Middle frontal gyrus (tissue), 1 donor: Measurements from ENCODE around the gene RWDD3.

ENCODE experiments used
- DNase-seq: peaks from one replicate; pipeline ENCODE4 v3.0.0-alpha.2; 2015; ENCODE audit warnings: low spot score; ENCODE audit errors: extremely low spot score

The RWDD3 gene

DNA sequence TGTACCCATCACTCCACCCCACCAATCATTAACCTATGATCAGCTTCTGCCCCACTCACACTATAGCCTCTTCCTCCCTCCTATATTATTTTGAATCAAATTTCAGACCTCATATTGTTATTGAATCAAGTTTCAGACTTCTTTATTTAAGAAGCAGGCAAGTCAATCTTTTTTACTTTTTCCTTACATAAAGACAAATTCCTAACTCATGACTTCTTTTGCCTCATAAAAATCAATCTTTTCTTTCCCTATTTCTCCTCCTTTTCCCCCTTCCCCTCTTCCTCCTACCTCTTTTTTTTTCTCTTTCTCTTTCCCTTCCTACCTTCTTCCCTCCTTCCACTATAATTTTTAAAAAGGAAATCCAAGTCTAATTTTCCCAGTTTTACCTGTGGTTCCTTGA lies 4.3 kb upstream of the RWDD3 start:
- DNase-seq, result no peak

DNA sequence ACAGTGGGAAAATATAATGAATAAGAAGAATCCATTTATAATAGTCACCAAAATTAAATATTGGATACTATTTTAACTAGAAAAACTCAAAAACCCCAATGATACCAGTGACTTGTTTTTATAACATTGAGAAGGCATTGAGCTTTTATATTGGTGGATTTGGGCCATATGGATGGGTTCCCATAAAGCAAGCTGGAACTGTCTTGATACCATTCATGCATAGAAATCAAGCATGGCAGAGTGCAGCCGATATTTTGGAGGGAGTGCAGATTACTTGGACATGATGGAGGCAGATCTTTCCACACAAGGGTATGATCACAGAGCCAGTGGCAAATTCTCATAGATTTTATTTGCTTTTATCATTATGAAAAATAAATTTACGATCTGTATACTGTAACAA lies 3.8 kb upstream of the RWDD3 start:
- no peak for DNase-seq

DNA sequence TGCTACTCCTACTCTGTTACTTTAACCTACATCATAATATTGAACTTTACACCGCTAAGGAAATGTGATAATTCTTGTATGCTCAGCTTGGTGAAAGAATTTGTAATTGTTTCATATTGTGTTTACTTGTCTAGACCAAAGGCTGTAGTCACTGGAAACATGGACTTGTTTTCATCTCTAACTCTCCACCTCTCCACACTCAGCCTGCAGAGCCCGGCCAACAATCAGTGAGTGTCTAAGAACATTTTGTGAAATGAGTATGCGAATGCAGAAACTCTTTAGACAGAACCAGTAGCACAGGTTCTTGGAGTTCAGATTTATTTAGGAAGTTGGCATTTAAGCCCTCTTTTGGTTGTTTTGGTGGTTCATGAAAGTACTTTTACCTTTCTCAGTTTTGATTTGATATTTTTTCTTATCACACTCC lies 3.2 kb upstream of the RWDD3 start:
- no peak for DNase-seq

DNA sequence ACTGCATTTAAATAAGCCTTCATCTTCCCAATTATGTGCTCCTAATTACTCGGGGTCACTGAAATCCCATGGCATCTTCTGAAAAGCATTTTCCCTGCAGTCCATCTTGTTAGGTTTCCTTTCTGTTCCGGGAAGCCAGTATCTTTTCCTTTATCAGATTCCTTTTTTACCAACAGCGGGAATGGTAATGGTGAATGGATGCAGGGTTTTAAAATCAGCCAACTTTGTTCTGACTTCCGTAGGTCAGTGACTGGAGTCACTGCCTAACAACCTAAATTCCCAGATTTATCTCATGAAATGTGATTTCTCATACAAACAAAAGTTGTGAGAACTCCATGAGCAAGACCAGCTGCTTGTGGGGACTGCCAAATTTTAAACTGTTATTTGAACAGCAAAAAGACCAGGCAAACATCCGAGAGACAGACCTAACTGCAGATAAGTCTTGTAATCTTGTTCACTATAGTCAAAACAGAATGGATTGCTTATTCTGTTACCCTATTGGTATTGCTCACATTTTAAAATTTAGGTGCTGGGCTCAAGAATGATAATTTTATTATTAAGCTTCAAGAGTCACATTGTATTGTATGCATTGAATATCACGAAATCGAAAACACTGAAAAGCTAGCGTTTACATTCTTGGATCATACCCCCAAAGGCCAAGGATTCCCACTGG lies 1.2 kb upstream of the RWDD3 start:
- no peak for DNase-seq

DNA sequence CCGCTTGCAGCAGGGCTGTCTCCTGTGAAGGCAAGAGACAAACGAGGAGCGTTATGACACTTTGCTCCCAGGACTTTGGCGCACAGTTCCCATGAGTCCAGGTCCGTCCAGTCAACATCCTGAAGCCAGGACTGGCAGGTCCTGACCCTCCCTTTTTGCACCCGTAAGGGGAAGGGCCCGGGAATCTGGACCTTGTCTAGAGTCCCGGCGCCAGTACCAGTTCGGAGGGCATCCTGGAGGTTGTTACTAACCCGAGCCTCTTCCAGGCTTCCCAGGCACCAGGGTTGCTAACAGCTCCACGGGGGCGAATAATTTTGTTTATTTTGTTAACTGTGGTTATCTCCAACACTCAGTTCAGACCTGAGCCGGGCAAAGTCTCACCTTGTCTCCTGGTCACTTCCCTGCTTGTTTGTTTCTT lies 682 bp upstream of the RWDD3 start:
- no peak for DNase-seq

DNA sequence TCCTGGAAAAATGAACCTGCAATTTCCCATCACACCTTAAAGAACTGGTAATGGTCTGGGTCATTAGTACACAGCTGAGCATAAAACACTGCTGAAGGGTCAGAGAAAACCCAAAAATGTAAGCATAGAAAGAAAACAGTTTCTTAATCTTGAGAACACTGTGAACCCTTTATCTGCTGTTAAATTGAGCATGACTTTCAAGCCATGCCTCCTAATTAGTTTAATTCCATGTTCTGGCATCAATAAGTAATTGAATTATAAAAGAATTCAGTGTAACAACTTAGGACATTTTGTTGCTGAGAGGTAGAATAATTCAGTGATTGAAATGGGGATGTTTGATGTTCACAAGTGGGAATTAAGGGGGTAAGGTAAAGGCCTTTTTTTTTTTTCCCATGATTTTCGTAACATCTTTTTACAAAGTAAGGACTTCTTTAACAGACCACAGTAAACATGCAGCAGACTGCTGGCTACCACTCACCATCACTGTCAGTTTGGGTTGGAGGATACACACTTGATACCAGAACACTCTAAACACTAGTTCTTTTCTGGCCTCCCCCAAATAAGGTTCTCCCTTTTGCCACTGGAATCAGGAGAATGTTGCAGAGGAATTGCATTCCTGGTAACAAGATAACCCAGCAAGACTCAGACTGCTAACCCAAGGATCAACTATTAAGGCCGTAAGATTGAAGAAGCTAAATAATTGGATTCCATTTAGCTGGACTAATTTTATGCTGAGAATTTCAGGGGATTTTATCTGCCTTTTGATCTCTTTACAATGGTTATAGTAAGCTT lies 3.0 kb downstream of the RWDD3 start:
- DNase-seq, result no peak

DNA sequence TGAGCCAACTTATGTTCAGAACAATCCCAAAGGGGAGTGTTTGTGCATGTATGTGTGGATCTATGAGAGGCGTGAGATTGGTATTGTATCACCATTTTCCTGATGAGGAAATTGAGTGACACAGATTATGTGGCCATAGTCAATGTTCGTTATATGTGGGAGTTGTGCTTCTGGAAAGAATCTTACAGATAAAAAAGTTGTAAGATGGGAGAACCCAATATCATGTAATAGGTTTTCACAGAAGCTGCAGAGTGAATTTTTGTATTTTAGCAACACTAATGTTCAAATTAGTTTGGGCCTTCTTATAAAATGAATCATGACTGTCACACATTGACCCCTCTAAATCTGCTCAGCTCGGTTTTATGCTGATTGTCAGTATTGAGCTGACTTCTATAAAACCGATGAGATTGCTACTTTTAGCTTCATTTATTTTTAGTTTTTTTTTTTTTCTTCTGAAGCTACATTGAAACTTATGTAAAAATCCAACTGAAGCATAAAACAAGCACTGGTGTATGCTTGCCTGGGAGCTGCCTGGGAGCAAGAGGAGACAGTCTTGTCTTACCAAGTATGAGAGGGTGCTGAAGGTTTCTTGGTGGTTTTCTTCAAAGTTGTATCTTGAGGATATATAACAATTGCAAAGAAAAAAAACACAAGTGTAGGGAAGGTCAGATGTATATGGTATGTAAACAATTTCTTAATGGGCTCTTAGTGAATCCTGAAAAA lies 4.1 kb downstream of the RWDD3 start:
- DNase-seq, result no peak

DNA sequence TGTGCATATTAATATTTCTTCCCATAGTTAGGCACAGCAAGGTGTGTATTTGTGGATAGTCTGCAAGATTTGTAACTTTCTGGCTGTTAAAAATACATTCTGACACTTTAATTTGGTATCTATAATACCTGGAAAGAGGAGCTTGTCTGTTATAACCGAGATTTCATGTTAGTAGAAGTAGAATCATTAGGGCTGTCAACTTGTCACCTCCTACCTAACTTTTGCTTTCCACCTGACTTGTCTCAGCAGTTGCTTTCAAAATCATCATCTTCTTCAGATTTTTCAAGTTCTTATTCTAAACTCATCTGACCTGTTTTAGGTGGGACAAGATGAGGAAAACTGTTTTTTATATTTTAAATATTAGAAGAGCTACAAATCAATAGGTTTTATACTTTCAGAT lies 11.0 kb downstream of the RWDD3 start:
- DNase-seq, result no peak

DNA sequence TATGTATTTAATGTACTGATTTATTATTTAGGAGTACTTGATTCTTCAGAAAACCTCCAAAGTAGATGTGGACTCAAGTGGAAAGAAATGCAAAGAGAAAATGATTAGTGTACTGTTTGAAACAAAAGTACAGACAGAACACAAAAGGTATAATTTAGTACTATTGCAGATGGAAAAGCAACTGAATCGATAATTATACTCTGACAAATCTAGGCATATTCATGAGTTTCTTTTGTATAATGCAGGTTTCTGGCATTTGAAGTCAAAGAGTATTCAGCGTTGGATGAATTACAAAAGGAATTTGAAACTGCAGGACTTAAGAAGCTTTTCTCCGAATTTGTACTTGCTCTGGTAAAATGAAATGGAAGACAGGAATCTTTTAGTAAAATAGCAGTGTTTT lies 12.5 kb downstream of the RWDD3 start:
- no peak for DNase-seq

DNA sequence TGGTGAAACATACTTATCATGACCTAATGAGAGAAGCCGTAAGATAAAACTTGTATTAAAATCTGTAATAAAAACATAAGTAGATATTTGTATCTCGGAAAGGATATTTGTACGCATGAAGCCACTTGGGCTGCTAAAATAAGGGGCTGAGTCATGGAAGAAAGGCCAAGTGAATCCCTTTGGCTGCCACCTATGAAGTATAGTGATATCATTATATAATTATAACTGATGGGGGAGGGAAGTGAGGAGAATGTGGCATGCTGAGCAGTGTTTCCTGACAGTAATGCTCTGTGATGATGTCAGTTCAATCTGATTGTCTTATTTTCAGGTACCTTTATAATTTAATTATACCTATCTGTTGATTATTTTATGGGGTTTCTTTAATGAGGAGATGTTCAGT lies 13.6 kb downstream of the RWDD3 start:
- no peak for DNase-seq

DNA sequence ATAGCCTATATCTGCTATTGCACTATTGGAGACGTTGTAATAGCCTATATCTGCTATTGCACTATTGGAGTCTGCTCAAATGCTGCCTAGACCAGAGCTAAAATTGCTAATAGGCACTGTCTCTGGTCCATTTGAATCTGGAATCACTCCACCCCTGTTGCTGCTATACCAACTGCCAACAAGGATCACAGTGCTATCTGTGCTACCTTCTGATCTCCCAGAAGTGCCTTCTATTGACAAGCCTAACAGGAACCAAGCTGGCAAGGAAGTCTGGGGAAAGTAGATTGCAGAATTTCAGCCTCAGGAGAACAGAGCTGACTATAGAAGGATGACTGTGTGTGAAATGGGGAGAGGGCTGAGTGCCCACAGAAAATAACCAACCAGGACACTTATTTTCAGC lies 15.9 kb downstream of the RWDD3 start:
- DNase-seq, result no peak

DNA sequence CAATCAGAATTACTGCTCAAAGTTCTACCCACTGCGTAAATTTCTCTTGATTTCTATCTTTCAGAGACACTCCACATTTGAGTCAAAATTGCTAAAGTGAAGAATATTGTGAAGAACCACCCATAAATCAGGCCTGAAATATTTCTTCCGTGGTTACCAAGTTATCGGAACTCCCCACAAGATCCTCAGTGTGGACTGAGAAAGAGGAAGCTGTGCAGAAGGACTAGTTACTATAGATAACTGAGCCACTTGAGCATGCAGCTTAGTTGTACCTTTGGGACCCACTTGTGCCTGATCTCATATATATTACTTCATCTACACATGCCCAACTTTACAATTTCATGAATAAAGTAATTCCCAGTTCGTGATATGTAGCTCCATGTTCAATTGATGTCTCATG lies 18.4 kb downstream of the RWDD3 start:
- no peak for DNase-seq

DNA sequence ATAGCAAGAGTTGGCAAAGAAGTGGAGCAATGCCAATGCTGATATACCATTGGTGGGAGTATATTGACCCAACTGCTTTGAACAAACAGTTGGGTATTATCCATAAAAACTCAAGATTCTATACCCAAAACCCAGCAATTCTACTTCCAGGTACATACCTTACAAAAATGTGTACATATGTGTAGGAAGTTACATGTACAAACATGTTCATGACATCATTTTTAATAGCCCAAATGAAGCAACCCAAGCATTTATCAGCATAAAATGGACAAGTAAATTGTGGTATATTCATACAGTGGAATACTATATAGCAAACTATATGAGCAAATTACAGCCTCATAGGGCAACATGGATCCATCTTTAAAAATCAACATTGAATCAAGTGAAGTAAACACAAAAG lies 20.9 kb downstream of the RWDD3 start:
- DNase-seq, result no peak

DNA sequence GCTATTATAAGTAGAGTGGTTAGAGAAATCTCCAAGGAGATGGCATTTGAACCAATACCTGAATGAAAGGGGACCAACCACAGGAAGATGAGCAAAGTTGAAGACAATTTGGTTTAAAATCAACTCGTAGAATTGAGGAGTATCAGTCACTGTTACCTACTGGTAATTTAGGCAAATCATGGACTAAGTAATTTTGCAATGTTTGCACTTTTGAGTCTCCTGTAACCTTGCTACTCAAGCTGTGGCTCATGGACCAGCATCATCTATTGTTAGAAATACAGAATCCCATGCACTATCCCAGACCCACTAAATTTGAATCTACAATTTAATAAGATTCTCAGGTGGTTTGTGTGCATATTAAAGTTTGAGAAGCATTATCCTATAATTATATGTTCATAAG lies 21.8 kb downstream of the RWDD3 start:
- no peak for DNase-seq

DNA sequence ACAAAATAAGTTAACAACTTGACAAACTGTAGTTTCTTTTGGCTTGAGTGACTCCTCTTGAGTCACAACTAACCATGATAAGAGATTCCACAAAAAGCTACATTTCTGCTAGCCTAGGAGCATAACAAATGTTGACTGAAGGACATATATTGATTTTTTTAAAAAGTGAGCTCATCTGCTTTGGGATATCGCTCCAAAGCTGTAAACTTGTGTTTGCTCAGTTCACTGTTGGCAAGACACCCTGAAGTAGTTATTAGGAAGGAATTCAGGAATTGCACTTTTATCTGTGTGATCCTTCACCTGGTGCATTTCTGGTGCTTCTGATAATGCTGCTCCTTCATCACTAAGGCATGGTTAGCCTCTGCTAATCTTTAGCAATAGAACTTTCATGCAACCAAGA lies 23.7 kb downstream of the RWDD3 start:
- DNase-seq, result no peak

DNA sequence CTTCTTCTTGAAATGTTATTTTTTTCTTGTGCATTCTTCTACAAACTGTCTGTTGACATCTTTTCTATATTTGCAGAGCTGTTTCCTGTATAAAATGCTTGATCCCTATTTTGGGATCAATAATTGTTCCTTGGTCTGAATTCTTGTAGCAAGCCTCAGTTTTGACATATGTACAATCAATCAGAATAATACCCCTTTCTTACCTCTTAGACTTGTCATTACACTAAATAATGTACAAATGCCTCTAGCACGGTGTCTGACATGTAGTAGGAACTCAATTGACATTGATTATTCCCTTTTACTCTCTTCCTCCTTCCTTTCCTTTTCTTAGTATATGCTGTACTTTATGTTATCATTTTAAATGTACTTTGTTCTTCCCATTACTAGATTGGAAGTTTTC lies 25.2 kb downstream of the RWDD3 start:
- DNase-seq, result no peak

DNA sequence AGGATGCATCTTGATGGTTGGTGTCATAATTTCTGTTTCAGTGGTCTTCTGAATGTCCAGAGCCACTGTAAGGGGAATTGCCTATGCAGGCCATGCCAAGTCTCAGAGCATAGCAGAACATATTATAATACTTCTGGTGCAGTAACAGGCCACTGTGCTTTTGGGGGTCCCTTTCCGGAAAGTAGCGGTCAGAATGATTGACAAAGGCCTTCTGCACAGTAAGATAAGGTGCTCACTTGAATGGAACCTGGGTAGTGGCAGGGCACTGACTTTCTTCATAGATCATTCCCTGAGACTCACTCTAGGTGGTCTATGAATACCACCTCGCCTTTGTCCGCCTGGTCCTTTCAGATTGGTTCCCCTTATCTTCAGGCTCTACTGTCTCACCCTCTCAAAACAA lies 28.9 kb downstream of the RWDD3 start:
- DNase-seq, result no peak

DNA sequence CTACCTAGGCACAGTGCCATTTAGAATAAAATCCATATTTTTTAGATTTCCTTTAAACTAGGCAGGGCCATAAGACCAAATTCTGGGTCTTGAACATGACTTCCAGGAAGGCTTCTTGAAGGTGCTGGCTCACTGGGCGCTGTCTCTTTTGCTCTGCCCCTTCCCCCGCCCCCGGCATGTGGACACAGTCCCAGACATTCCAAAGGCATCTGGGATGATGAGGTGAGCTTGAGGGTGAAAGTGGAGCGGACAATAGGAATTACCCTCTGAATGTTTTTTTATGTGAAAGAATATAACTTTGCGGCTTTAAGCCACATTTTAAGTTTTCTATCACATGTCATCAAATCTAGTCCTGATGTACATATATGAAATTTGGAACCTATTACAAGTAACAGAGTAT lies 29.4 kb downstream of the RWDD3 start:
- DNase-seq, result no peak

DNA sequence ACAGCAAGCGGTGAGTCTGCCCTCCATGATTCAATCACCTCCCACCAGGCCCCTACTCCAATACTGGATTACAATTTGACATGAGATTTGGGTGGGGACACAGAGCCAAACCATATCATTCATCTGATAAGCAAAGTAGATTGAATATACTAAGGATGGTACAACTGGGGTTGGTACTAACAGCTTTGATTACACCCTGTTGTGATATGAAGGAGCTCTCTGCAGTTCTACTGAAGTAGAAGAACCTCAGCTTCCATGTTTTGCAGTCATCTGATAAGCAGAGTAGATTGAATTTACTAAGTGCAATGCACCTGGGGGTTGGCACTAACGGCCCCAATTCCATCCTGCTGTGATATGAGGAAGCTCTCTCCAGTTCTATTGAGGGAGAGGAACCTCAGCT lies 31.1 kb downstream of the RWDD3 start:
- no peak for DNase-seq

DNA sequence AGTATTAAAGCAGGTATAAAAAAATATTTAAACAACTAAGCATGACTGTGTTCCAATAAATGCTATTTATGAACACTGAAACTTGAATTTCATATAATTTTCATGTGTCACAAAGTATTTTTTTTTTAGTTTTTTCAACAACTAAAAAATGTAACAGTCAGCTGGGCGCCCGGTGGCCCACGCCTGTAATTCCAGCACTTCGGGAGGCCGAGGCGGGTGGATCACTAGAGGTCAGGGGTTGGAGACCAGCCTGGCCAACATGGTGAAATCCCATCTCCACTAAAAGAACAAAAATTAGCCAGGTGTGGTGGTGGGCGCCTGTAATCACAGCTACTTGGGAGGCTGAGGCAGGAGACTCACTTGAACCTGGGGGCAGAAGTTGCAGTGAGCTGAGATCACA lies 42.4 kb downstream of the RWDD3 start:
- DNase-seq, result no peak

DNA sequence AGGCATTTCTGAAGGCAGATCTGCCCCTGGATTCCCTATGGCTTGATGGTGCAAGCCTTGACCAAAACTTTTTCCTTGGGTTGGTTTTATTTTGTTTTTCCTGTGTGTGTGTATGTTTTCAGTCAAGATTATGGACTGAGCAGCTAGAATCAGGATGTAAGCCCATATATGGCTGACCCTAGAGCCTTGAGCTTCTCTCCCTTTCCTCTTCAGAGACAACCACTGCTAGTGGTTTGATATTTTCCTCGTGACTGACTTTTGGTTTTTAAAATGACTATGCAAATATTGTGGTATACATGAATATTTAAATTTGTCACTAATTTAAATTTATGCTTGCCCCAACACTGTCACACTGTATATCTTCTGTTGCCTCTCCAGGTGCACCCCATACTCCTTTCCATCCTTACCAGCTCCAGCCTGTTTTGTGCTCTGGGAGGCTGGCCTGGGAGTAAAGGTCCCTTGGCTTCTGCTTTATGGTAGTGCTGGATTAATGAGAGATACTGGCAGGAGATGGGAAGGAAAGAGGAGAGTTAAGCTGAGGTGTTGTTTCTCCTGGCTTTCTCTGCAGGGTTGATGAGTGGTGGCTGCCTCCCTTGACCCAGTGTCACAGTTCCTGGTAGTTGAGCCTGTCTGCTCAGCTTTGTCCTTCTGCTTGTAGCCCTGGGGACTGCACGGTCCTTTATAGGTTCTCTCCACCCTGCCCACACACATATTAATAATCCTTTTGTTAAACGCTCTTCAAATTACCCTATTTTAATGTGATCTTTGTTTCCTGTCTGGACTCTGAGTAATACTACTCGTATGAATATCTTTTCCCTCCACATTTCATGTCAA lies 44.4 kb downstream of the RWDD3 start:
- DNase-seq, result no peak
